ENCODE data around the gene TSPAN18. TPM values are rescaled to one million over a fixed set of nuclear protein-coding genes. Genes with fewer than 3 reads are reported as not detected.

TSPAN18 gene
- total RNA-seq, 1 experiment from 2014 or later = 2.8 TPM

DNA sequence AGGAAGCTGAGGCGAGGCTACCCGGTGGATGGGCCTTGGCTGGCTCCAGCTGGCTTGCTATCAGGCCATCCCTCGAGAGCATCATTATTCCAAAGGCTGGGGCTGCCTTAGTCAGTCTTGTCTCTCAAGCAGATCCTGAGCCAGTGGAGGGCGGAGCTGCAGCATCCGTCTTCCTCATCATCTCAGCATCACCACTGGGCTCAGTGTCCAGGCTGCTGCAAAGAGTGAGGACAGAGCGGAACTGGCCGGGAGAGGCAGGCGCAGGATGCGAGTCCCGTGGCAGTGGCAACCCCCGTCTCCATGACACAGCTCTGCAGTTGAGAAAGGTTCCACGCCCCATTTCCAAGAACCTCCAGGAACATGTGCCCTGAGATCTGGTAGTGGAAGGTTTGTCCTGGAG lies 219.5 kb downstream of the TSPAN18 start:
- intact Hi-C loops (cut with micrococcal nuclease; ENCODE audit: unreplicated experiment) = no loop called here
- TF ChIP-seq, protein P1, sequence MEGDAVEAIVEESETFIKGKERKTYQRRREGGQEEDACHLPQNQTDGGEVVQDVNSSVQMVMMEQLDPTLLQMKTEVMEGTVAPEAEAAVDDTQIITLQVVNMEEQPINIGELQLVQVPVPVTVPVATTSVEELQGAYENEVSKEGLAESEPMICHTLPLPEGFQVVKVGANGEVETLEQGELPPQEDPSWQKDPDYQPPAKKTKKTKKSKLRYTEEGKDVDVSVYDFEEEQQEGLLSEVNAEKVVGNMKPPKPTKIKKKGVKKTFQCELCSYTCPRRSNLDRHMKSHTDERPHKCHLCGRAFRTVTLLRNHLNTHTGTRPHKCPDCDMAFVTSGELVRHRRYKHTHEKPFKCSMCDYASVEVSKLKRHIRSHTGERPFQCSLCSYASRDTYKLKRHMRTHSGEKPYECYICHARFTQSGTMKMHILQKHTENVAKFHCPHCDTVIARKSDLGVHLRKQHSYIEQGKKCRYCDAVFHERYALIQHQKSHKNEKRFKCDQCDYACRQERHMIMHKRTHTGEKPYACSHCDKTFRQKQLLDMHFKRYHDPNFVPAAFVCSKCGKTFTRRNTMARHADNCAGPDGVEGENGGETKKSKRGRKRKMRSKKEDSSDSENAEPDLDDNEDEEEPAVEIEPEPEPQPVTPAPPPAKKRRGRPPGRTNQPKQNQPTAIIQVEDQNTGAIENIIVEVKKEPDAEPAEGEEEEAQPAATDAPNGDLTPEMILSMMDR (conservative IDR thresholded peaks at IDR 0.05; ENCODE audit: low read depth, low read length) = no peak
- no peak for TF ChIP-seq EZH2 (IDR thresholded peaks at IDR 0.05; ENCODE audit: borderline replicate concordance, low read depth, low read length, poor library complexity, severe bottlenecking)
- Histone ChIP-seq H3K4me3 (ENCODE audit: low read depth, low read length, poor library complexity, severe bottlenecking) (no peak overlapping the region), H3K9me3 (ENCODE audit: low read depth, low read length, poor library complexity, severe bottlenecking) (no peaks in the 10 kb centered on the region), H3K27me3 (replicated peaks; ENCODE audit: insufficient read depth, low read depth, low read length, poor library complexity) (no peaks in the 10 kb centered on the region), H3K4me1 (ENCODE audit: insufficient read depth, low read length, poor library complexity, severe bottlenecking) (peaks cover 9% of the 10 kb centered on the region), H3K27ac (ENCODE audit: low read depth, low read length, poor library complexity, severe bottlenecking) (no peak overlapping the region), H3K36me3 (ENCODE audit: insufficient read depth, low read length, poor library complexity, severe bottlenecking) (no peaks in the 10 kb centered on the region)
- CTCF ChIA-PET = interaction anchor here (0.8 to 1.4 kb wide), 3 partner anchors 10 to 164 kb away, joined by 3 to 5 read pairs (median 5); no protein-coding TSS in a partner anchor
- no TSS peak for BruUV-seq (replicated peaks)
- DNase-seq (ENCODE audit: low spot score) = no peak
- POLR2A ChIA-PET (ENCODE audit: low non-redundant PET) = interaction anchor here (0.6 kb wide), 1 partner anchor 122 kb away, joined by 4 read pairs; no protein-coding TSS in a partner anchor

DNA sequence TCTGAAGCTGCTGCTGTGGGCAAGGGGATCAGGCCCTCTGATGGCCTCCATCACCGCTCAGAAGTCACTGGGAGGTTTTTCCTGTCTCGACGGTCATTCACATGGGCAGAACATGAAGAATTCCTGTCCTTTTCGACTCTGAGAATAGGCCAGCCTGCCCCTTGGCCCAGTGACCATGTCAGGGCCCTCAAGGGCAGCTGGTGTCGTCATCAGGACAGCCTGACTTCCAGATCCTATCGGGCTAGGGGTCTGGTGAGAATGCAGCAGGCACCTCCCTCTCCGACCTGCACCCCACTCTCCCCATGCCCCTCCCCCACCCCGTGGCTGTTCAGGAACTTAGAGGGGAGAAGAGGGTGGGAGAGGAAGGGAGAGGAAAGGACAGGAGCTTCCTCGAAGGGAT lies 220.4 kb downstream of the TSPAN18 start:
- intact Hi-C loops (cut with micrococcal nuclease; ENCODE audit: unreplicated experiment) = no loop called here
- ChIA-PET CTCF (interaction anchor here (0.8 to 1.1 kb wide), 2 partner anchors 11 to 158 kb away, joined by 3 to 5 read pairs; no protein-coding TSS in a partner anchor), POLR2A (ENCODE audit: low non-redundant PET) (interaction anchor here (0.6 kb wide), 1 partner anchor 133 kb away, joined by 3 read pairs; no protein-coding TSS in a partner anchor)
- H3K4me1 ChIP-seq (ENCODE audit: insufficient read depth, low read length, poor library complexity, severe bottlenecking) = peaks cover 9% of the 10 kb centered on the region
- no peak overlapping the region for H3K4me3 ChIP-seq (ENCODE audit: low read depth, low read length, poor library complexity, severe bottlenecking)
- BruUV-seq (replicated peaks) = no TSS peak
- H3K9me3 ChIP-seq (ENCODE audit: low read depth, low read length, poor library complexity, severe bottlenecking) = no peaks in the 10 kb centered on the region
- DNase-seq (ENCODE audit: low spot score) = no peak
- H3K27ac ChIP-seq (ENCODE audit: low read depth, low read length, poor library complexity, severe bottlenecking) = no peak overlapping the region
- H3K27me3 ChIP-seq (replicated peaks; ENCODE audit: insufficient read depth, low read depth, low read length, poor library complexity) = no peaks in the 10 kb centered on the region
- no peak for TF ChIP-seq EZH2 (IDR thresholded peaks at IDR 0.05; ENCODE audit: borderline replicate concordance, low read depth, low read length, poor library complexity, severe bottlenecking)
- TF ChIP-seq, protein P1 (conservative IDR thresholded peaks at IDR 0.05; ENCODE audit: low read depth, low read length) = no peak
- H3K36me3 ChIP-seq (ENCODE audit: insufficient read depth, low read length, poor library complexity, severe bottlenecking) = no peaks in the 10 kb centered on the region

DNA sequence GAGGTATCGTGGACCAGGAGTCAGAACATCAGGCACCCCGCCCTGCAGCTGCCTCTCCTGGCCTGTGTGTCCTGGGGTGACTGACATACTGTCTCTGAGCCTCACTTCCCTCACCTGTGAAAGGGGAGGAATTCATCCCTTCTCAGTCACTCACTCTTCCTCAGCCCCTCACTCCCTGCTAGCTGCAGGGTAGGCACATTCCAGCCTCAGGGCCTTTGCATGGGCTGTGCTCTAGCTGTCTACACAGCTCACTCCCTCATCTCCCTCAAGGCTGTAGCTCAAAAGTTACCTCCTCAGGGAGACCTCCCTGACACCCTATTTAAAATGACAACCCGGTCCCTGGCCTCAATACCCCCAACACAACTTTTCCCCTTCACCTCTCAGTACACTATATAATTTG lies 221.4 kb downstream of the TSPAN18 start:
- Histone ChIP-seq H3K36me3 (ENCODE audit: insufficient read depth, low read length, poor library complexity, severe bottlenecking) (no peaks in the 10 kb centered on the region), H3K27ac (ENCODE audit: low read depth, low read length, poor library complexity, severe bottlenecking) (no peak overlapping the region), H3K9me3 (ENCODE audit: low read depth, low read length, poor library complexity, severe bottlenecking) (no peaks in the 10 kb centered on the region), H3K4me3 (ENCODE audit: low read depth, low read length, poor library complexity, severe bottlenecking) (no peak overlapping the region), H3K4me1 (ENCODE audit: insufficient read depth, low read length, poor library complexity, severe bottlenecking) (peaks cover 9% of the 10 kb centered on the region), H3K27me3 (replicated peaks; ENCODE audit: insufficient read depth, low read depth, low read length, poor library complexity) (no peaks in the 10 kb centered on the region)
- TF ChIP-seq, protein P1 (conservative IDR thresholded peaks at IDR 0.05; ENCODE audit: low read depth, low read length) = no peak
- no peak for TF ChIP-seq EZH2 (IDR thresholded peaks at IDR 0.05; ENCODE audit: borderline replicate concordance, low read depth, low read length, poor library complexity, severe bottlenecking)
- no peak for DNase-seq (ENCODE audit: low spot score)
- intact Hi-C loops (cut with micrococcal nuclease; ENCODE audit: unreplicated experiment) = no loop called here
- POLR2A ChIA-PET (ENCODE audit: low non-redundant PET) = interaction anchor here (0.6 to 0.7 kb wide), 2 partner anchors 114 to 903 kb away, joined by 3 read pairs; no protein-coding TSS in a partner anchor
- CTCF ChIA-PET = interaction anchor here (0.6 to 1.1 kb wide), 3 partner anchors 12 to 121 kb away, joined by 3 to 6 read pairs (median 4); no protein-coding TSS in a partner anchor
- no TSS peak for BruUV-seq (replicated peaks)

Measured in A673 (cell line).